Chondrocyte (in vitro differentiated cells): Measurements from ENCODE around the gene SUFU. TPM values are rescaled to one million over a fixed set of nuclear protein-coding genes. Genes with fewer than 3 reads are reported as not detected.

ENCODE experiments used
- DNase-seq: peaks from one replicate; pipeline ENCODE4 v3.0.0; 2021; ENCODE audit warnings: mixed read lengths, low spot score
- H3K27ac Mint-ChIP-seq: one replicate; pipeline ENCODE4 v1.8.0; 2021; ENCODE audit warnings: mild to moderate bottlenecking, moderate library complexity, mixed read lengths; ENCODE audit not compliant: unreplicated experiment
- H3K27me3 Mint-ChIP-seq: 2 replicates; pipeline ENCODE4 v1.8.0; 2021; ENCODE audit warnings: low read depth, mixed read lengths
- H3K36me3 Mint-ChIP-seq: 2 replicates; pipeline ENCODE4 v1.8.0; 2021; ENCODE audit warnings: low read depth, mixed read lengths
- H3K4me1 Mint-ChIP-seq: 2 replicates; pipeline ENCODE4 v1.8.0; 2021; ENCODE audit warnings: low read depth, mild to moderate bottlenecking, mixed read lengths
- H3K4me3 Mint-ChIP-seq: one replicate; pipeline ENCODE4 v1.8.0; 2021; ENCODE audit warnings: mild to moderate bottlenecking, moderate library complexity, mixed read lengths; ENCODE audit not compliant: unreplicated experiment
- H3K9me3 Mint-ChIP-seq: 2 replicates; pipeline ENCODE4 v1.8.0; 2021; ENCODE audit warnings: low read depth, mixed read lengths
- total RNA-seq: library from RNA; stranded (reverse); gene quantifications from 3 replicates; pipeline ENCODE4 v1.2.1, GENCODE V29; 2021
- TF ChIP-seq, protein P1 (sequence below): fragments of 200-600 bp; sonication (generic); IDR thresholded peaks from 2 replicates; pipeline ENCODE4 v1.5.0; 2021; ENCODE audit warnings: antibody characterized with exemption, mild to moderate bottlenecking, moderate library complexity

Gene SUFU
- total RNA-seq, 1 donor from 2014 or later = 15.5 TPM

DNA sequence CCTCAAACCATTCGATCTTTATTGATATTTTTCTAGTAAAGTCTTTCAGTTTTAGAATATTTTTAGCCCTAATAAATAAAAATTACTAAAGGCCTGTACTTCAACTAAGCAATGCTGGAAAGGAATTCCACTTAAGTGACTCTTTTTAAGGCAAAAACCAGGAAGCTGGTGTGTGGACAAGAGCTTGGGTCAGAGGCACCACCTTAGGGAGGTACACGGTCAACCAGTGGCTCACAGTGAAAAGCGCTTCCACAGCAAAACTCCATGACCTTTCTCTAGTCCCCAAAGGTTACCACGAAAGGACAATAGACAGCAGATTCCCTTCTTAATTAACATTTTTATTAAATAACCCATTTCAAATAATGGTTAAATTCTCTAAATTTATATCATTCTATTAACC is 179.2 kb downstream of the SUFU start:
- H3K27ac Mint-ChIP-seq = no peak overlapping the region
- no peaks in the 10 kb centered on the region for H3K9me3 Mint-ChIP-seq

More for the DNA sequence above, 179.2 kb downstream of the SUFU start:
- no peak for DNase-seq
- H3K4me1 Mint-ChIP-seq = peaks cover 15% of the 10 kb centered on the region
- H3K36me3 Mint-ChIP-seq = peaks cover 13% of the 10 kb centered on the region
- TF ChIP-seq, protein P1, sequence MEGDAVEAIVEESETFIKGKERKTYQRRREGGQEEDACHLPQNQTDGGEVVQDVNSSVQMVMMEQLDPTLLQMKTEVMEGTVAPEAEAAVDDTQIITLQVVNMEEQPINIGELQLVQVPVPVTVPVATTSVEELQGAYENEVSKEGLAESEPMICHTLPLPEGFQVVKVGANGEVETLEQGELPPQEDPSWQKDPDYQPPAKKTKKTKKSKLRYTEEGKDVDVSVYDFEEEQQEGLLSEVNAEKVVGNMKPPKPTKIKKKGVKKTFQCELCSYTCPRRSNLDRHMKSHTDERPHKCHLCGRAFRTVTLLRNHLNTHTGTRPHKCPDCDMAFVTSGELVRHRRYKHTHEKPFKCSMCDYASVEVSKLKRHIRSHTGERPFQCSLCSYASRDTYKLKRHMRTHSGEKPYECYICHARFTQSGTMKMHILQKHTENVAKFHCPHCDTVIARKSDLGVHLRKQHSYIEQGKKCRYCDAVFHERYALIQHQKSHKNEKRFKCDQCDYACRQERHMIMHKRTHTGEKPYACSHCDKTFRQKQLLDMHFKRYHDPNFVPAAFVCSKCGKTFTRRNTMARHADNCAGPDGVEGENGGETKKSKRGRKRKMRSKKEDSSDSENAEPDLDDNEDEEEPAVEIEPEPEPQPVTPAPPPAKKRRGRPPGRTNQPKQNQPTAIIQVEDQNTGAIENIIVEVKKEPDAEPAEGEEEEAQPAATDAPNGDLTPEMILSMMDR = no peak
- no peak overlapping the region for H3K4me3 Mint-ChIP-seq
- H3K27me3 Mint-ChIP-seq = no peaks in the 10 kb centered on the region

Other genes starting within 250 kb of the SUFU start
- gene NFKB2, start 108.3 kb upstream of the SUFU start, total RNA-seq = 29.4 to 38.0 TPM (median 35.9 TPM) in 3 replicates
- 3.0 to 4.0 TPM (median 4.0 TPM) in 3 replicates for gene PSD, start 85.2 kb upstream of the SUFU start, total RNA-seq
- gene FBXL15, start 83.1 kb upstream of the SUFU start, total RNA-seq = 8.8 to 10.1 TPM (median 9.0 TPM) in 3 replicates
- gene CUEDC2, start 71.4 kb upstream of the SUFU start, total RNA-seq = 55.1 to 64.3 TPM (median 57.7 TPM) in 3 replicates
- not detected in 3 replicates for gene C10orf95, start 52.4 kb upstream of the SUFU start, total RNA-seq
- gene ACTR1A, start 1.3 kb upstream of the SUFU start, total RNA-seq = 128 to 137 TPM (median 128 TPM) in 3 replicates
- gene TRIM8, start 140.5 kb downstream of the SUFU start, total RNA-seq = 40.3 to 74.4 TPM (median 66.8 TPM) in 3 replicates
- 12.1 to 16.5 TPM (median 13.6 TPM) in 3 replicates for gene ARL3, start 210.4 kb downstream of the SUFU start, total RNA-seq
- gene SFXN2, start 210.7 kb downstream of the SUFU start, total RNA-seq = 4.0 to 11.1 TPM (median 4.7 TPM) in 3 replicates
- gene WBP1L, start 240.0 kb downstream of the SUFU start, total RNA-seq = 95.3 to 97.1 TPM (median 95.8 TPM) in 3 replicates